CD4-positive, alpha-beta T cell treated with Interleukin-1 beta for 1 hour (primary cell): ENCODE data around the gene SCARF2.

Source experiments
- DNase-seq, 2 donors: peaks; one replicate each; pipeline ENCODE4 v3.0.0-alpha.2; 2020 to 2022

SCARF2 gene

GRCh38 chr22:20439928-20440575, 2.4 kb upstream of the SCARF2 start:
- DNase-seq, result no peak

- no peak for DNase-seq
Measured at GRCh38 chr22:20439556-20439927, 1.9 kb upstream of the SCARF2 start.

- no peak for DNase-seq
Measured at GRCh38 chr22:20438678-20439492, 1.3 kb upstream of the SCARF2 start.

- DNase-seq, result no peak
Measured at GRCh38 chr22:20438427-20438677, 727 bp upstream of the SCARF2 start.

- DNase-seq, result peak in 1 of 2 donors; percentile 6
Measured at GRCh38 chr22:20436768-20437612, 635 bp downstream of the SCARF2 start.

- no peak for DNase-seq
Measured at GRCh38 chr22:20436307-20436767, 1.3 kb downstream of the SCARF2 start.

GRCh38 chr22:20435436-20436306, 2.0 kb downstream of the SCARF2 start:
- no peak for DNase-seq

- DNase-seq, result no peak
Measured at GRCh38 chr22:20434773-20435172, 2.9 kb downstream of the SCARF2 start.

- no peak for DNase-seq
Measured at GRCh38 chr22:20434264-20434751, 3.3 kb downstream of the SCARF2 start.

GRCh38 chr22:20433686-20434241, 3.9 kb downstream of the SCARF2 start:
- no peak for DNase-seq

- no peak for DNase-seq
Measured at GRCh38 chr22:20433191-20433590, 4.4 kb downstream of the SCARF2 start.

GRCh38 chr22:20432244-20432686, 5.4 kb downstream of the SCARF2 start:
- no peak for DNase-seq

- no peak for DNase-seq
Measured at GRCh38 chr22:20431511-20432192, 6.0 kb downstream of the SCARF2 start.

GRCh38 chr22:20430720-20431510, 6.7 kb downstream of the SCARF2 start:
- peak; percentile 60 to 65 for DNase-seq

GRCh38 chr22:20430101-20430719, 7.4 kb downstream of the SCARF2 start:
- DNase-seq, result peak in 1 of 2 donors; percentile 22

GRCh38 chr22:20429254-20430100, 8.1 kb downstream of the SCARF2 start:
- DNase-seq, result peak; percentile 82 to 85

GRCh38 chr22:20428496-20429253, 8.9 kb downstream of the SCARF2 start:
- DNase-seq, result no peak

GRCh38 chr22:20427945-20428417, 9.6 kb downstream of the SCARF2 start:
- no peak for DNase-seq
